Naive thymus-derived CD8-positive, alpha-beta T cell (primary cell): Measurements from ENCODE around the gene CTSA. TPM values are rescaled to one million over a fixed set of nuclear protein-coding genes. Genes with fewer than 3 reads are reported as not detected.

ENCODE experiments used
- ATAC-seq, 2 donors: fragments of 150-1000 bp; cut with Tn5 transposase in 1 of 2; sonication (Bioruptor Pico), chemical (Tn5 transposase) in 1 of 2; 1 replicate in 1 of 2; 2 replicates in 1 of 2; pipeline ENCODE4 v1.10.0; 2021; ENCODE audit warnings: mild to moderate bottlenecking in 2 of 2, moderate library complexity in 2 of 2
- POLR2A ChIA-PET: fragments of 350-600 bp; sonication (Branson Sonifier 250); formaldehyde crosslinking; loops from one replicate; lab custom pipeline; 2021; ENCODE audit warnings: antibody characterized with exemption; lab: Charles Lee
- DNase-seq, 10 donors: peaks; one replicate each; pipeline versions ENCODE4 v3.0.0 to v3.0.0-alpha.2; 2020 to 2022
- H3K27ac Mint-ChIP-seq, 10 donors: one replicate each; pipeline ENCODE4 v1.8.0; 2020 to 2022; ENCODE audit warnings: mild to moderate bottlenecking in 10 of 10, mixed read lengths in 10 of 10, moderate library complexity in 4 of 10, inconsistent platforms in 1 of 10
- H3K27me3 Mint-ChIP-seq, 5 donors: one replicate each; pipeline ENCODE4 v1.8.0; 2021 to 2022; ENCODE audit warnings: mixed read lengths in 5 of 5
- H3K36me3 Mint-ChIP-seq, 3 donors: one replicate each; pipeline ENCODE4 v1.8.0; 2020 to 2022; ENCODE audit warnings: mixed read lengths in 3 of 3, mild to moderate bottlenecking in 2 of 3, inconsistent platforms in 1 of 3
- H3K4me1 Mint-ChIP-seq, 4 donors: one replicate each; pipeline ENCODE4 v1.8.0; 2021 to 2022; ENCODE audit warnings: mixed read lengths in 4 of 4
- H3K4me3 Mint-ChIP-seq, 10 donors: one replicate each; pipeline ENCODE4 v1.8.0; 2020 to 2022; ENCODE audit warnings: mild to moderate bottlenecking in 10 of 10, mixed read lengths in 10 of 10, moderate library complexity in 6 of 10, inconsistent platforms in 1 of 10
- H3K9me3 Mint-ChIP-seq, 9 donors: one replicate each; pipeline ENCODE4 v1.8.0; 2020 to 2022; ENCODE audit warnings: mixed read lengths in 9 of 9, mild to moderate bottlenecking in 3 of 9, inconsistent platforms in 1 of 9, moderate library complexity in 1 of 9
- polyA plus RNA-seq, 3 donors: library from polyadenylated mRNA; unstranded; fragments of 300-500 nt; fragmentation: Illumina TruSeq; gene quantifications; one replicate each; pipeline ENCODE4 v1.2.3, GENCODE V29; 2021
- total RNA-seq, 8 experiments: library from RNA in 2 of 8; stranded (reverse) in 2 of 8; gene quantifications; one replicate each; pipeline ENCODE4 v1.2.3 and lab custom pipeline; 2021 to 2026

Gene CTSA
- total RNA-seq (10 to 100 TPM; 79.1 to 82.7 TPM), polyA plus RNA-seq (100 to 1,000 TPM in 1 of 3 donors, 10 to 100 TPM in 2; 79.5 to 128 (median 90.5) TPM), total RNA-seq (lab: John Stamatoyannopoulos, UW) (43.3 to 78.2 (median 60.5) reads per million in 6 experiments)

GRCh38 chr20:45890985-45891983 lies at the start of gene CTSA, which contains the start of gene NEURL2:
TSS of gene CTSA (plus strand) at chr20:45891335. CDS start at chr20:45891569, 234 bp downstream.
TSS of gene NEURL2 (minus strand) at chr20:45891208. CDS start at chr20:45890991, 217 bp downstream.
- no peaks in the 10 kb centered on the region for H3K27me3 Mint-ChIP-seq

GRCh38 chr20:45841407-45842129 lies 49.6 kb upstream of the CTSA start:
- POLR2A ChIA-PET = interaction anchor here (1.1 kb wide), 2 partner anchors 15 to 93 kb away, joined by 3 read pairs; partner anchors contain the start of gene PCIF1
- ATAC-seq = no peak
- no peaks in the 10 kb centered on the region for H3K9me3 Mint-ChIP-seq

More at GRCh38 chr20:45890985-45891983, at the start of gene CTSA, which contains the start of gene NEURL2:
- peaks cover 0 to 22% (median 2%) of the 10 kb centered on the region in 3 donors for H3K36me3 Mint-ChIP-seq
- ATAC-seq (peak; percentile 80 to 86), DNase-seq (peak; percentile 72 to 92 (median 82))
- H3K4me1 Mint-ChIP-seq = peaks cover 15 to 50% (median 43%) of the 10 kb centered on the region in 4 donors
- peak within 1 kb of the TSS; percentile 88 to 96 (median 94) for H3K27ac Mint-ChIP-seq
- POLR2A ChIA-PET = interaction anchor here (0.6 to 7.4 kb wide), 12 partner anchors 8 to 527 kb away, joined by 3 to 120 read pairs (median 6); partner anchors contain the start of genes ACOT8, PCIF1, SNX21 and ZNF335
- H3K9me3 Mint-ChIP-seq = no peaks in the 10 kb centered on the region
- H3K4me3 Mint-ChIP-seq = peak within 1 kb of the TSS; percentile 92 to 96 (median 94)

GRCh38 chr20:45842169-45842812 lies 48.8 kb upstream of the CTSA start:
- POLR2A ChIA-PET = interaction anchor here (1.1 kb wide), 1 partner anchor 93 kb away, joined by 3 read pairs; the partner anchor contains the start of gene PCIF1
- ATAC-seq (no peak), DNase-seq (no peak)
- peaks cover 0 to 12% (median 5%) of the 10 kb centered on the region in 4 donors for H3K4me1 Mint-ChIP-seq
- peak overlapping the region in 1 of 10 donors; percentile 44 for H3K27ac Mint-ChIP-seq
- no peaks in the 10 kb centered on the region for H3K27me3 Mint-ChIP-seq
- H3K36me3 Mint-ChIP-seq = peaks cover 0 to 57% (median 3%) of the 10 kb centered on the region in 3 donors
- H3K4me3 Mint-ChIP-seq = no peak overlapping the region
- H3K9me3 Mint-ChIP-seq = no peaks in the 10 kb centered on the region

More at GRCh38 chr20:45841407-45842129, 49.6 kb upstream of the CTSA start:
- Mint-ChIP-seq H3K27me3 (no peaks in the 10 kb centered on the region), H3K4me1 (peaks cover 0 to 12% (median 5%) of the 10 kb centered on the region in 4 donors), H3K36me3 (peaks cover 0 to 53% (median 3%) of the 10 kb centered on the region in 3 donors), H3K27ac (no peak overlapping the region), H3K4me3 (no peak overlapping the region)
- no peak for DNase-seq

- Mint-ChIP-seq H3K27me3 (no peaks in the 10 kb centered on the region), H3K9me3 (no peaks in the 10 kb centered on the region), H3K4me1 (peaks cover 0 to 12% (median 5%) of the 10 kb centered on the region in 4 donors), H3K27ac (peak overlapping the region in 1 of 10 donors; percentile 35), H3K4me3 (no peak overlapping the region), H3K36me3 (peaks cover 0 to 65% (median 5%) of the 10 kb centered on the region in 3 donors)
- DNase-seq (no peak), ATAC-seq (no peak)
- POLR2A ChIA-PET = no interaction called here
Measured at GRCh38 chr20:45843506-45843905, 47.6 kb upstream of the CTSA start.

GRCh38 chr20:45845452-45845851 lies 45.7 kb upstream of the CTSA start:
- H3K4me3 Mint-ChIP-seq = no peak overlapping the region
- POLR2A ChIA-PET = interaction anchor here (0.7 kb wide), 1 partner anchor 9 kb away, joined by 3 read pairs; no protein-coding TSS in a partner anchor
- ATAC-seq = no peak

DNA sequence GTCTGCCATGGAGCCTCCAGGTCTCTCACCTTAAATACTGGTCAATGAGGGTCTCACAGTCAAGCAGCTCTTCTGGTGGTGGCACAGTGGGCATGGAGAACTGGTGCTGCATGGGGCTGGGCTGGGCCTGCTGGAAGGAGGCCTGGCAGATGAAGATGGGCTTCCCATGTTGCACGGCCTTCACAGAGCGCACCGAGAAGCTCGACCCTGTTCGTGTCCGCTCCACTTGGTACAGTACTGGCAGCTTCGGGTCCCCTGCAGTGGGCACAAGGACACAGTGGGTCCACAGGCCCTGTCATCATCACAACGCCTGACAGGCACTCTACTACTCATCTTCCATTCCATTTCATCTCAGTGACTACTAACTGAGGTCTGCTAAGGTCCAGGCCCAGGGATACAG lies 42.7 kb upstream of the CTSA start:
- H3K4me1 Mint-ChIP-seq = peaks cover 1 to 12% (median 5%) of the 10 kb centered on the region in 4 donors
- H3K9me3 Mint-ChIP-seq = no peaks in the 10 kb centered on the region
- H3K36me3 Mint-ChIP-seq = peaks cover 0 to 80% (median 21%) of the 10 kb centered on the region in 3 donors
- no peak overlapping the region for H3K4me3 Mint-ChIP-seq
- no peak for ATAC-seq
- H3K27ac Mint-ChIP-seq = peak overlapping the region in 1 of 10 donors; percentile 79
- no peak for DNase-seq
- POLR2A ChIA-PET = interaction anchor here (0.9 kb wide), 1 partner anchor 14 kb away, joined by 4 read pairs; no protein-coding TSS in a partner anchor
- no peaks in the 10 kb centered on the region for H3K27me3 Mint-ChIP-seq

More at GRCh38 chr20:45845452-45845851, 45.7 kb upstream of the CTSA start:
- DNase-seq = no peak
- Mint-ChIP-seq H3K27ac (no peak overlapping the region), H3K36me3 (peaks cover 0 to 78% (median 9%) of the 10 kb centered on the region in 3 donors), H3K4me1 (peaks cover 1 to 12% (median 8%) of the 10 kb centered on the region in 4 donors), H3K9me3 (no peaks in the 10 kb centered on the region), H3K27me3 (no peaks in the 10 kb centered on the region)

DNA sequence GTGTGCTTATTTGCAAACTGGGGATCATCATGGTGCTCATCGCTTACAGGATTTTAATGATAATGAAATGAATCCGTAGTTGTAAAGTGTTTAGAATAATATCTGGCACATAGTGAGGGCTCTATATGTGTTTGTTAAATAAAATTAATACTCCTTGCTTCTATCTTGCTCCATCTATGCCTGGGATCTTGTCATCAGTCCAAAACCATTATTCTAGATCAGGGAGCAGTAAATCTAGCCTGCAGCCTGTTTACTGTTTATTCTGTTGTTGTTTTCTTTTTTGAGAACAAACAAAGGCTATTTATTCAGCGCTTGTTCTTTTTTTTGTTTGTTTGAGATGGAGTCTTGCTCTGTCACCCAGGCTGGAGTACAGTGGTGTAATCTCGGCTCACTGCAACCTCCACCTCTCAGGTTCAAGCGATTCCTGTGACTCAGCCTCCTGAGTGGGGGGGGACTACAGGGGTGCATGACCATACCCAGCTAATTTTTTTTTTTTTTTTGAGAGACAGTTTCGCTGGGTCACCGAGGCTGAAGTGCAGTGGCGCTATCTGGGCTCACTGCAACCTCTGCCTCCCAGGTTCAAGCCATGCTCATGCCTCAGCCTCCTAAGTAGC lies 42.1 kb upstream of the CTSA start:
- H3K27ac Mint-ChIP-seq = peak overlapping the region in 3 of 10 donors; percentile 5 to 79 (median 37)
- H3K27me3 Mint-ChIP-seq = no peaks in the 10 kb centered on the region
- peaks cover 1 to 14% (median 11%) of the 10 kb centered on the region in 4 donors for H3K4me1 Mint-ChIP-seq
- peaks cover 0 to 81% (median 23%) of the 10 kb centered on the region in 3 donors for H3K36me3 Mint-ChIP-seq
- DNase-seq (no peak), ATAC-seq (no peak)
- POLR2A ChIA-PET = interaction anchor here (0.9 kb wide), 1 partner anchor 15 kb away, joined by 4 read pairs; no protein-coding TSS in a partner anchor
- no peaks in the 10 kb centered on the region for H3K9me3 Mint-ChIP-seq
- H3K4me3 Mint-ChIP-seq = no peak overlapping the region

- H3K4me1 Mint-ChIP-seq = peaks cover 4 to 25% (median 19%) of the 10 kb centered on the region in 4 donors
- no peak overlapping the region for H3K27ac Mint-ChIP-seq
- H3K9me3 Mint-ChIP-seq = no peaks in the 10 kb centered on the region
- peaks cover 0 to 76% (median 23%) of the 10 kb centered on the region in 3 donors for H3K36me3 Mint-ChIP-seq
- H3K27me3 Mint-ChIP-seq = no peaks in the 10 kb centered on the region
- H3K4me3 Mint-ChIP-seq = no peak overlapping the region
- DNase-seq (no peak), ATAC-seq (no peak)
- POLR2A ChIA-PET = no interaction called here
Measured at GRCh38 chr20:45850238-45850637, 40.9 kb upstream of the CTSA start.

DNA sequence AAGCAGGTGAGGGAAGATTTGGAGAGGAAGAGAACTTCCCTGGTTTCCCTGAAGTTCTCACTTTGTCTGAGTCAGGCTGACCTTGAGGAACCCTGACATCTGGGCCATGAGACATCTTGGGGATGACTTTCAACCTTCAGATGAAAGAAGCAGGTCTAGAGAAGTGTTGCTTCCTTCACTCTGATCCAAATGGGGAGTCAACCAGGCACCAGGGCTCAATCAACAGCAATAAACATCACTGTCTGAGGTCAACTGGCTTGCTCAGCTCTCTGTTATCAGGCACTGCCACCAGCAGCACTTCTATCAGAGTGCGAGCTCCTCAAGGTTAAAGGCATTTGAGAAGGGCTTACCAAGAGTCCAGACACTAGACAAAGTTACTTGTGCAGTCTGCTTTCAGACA lies 40.2 kb upstream of the CTSA start:
- H3K4me1 Mint-ChIP-seq = peaks cover 6 to 30% (median 22%) of the 10 kb centered on the region in 4 donors
- H3K9me3 Mint-ChIP-seq = no peaks in the 10 kb centered on the region
- peak overlapping the region in 1 of 10 donors; percentile 15 for H3K4me3 Mint-ChIP-seq
- DNase-seq = no peak
- no peaks in the 10 kb centered on the region for H3K27me3 Mint-ChIP-seq
- H3K36me3 Mint-ChIP-seq = peaks cover 0 to 69% (median 23%) of the 10 kb centered on the region in 3 donors
- H3K27ac Mint-ChIP-seq = no peak overlapping the region
- no peak for ATAC-seq
- POLR2A ChIA-PET = interaction anchor here (0.6 kb wide), 1 partner anchor 39 kb away, joined by 3 read pairs; no protein-coding TSS in a partner anchor

GRCh38 chr20:45851501-45851900 lies 39.6 kb upstream of the CTSA start:
- H3K27ac Mint-ChIP-seq = no peak overlapping the region

GRCh38 chr20:45852326-45852725 lies 38.8 kb upstream of the CTSA start:
- POLR2A ChIA-PET = interaction anchor here (0.7 kb wide), 1 partner anchor 13 kb away, joined by 4 read pairs; no protein-coding TSS in a partner anchor
- H3K4me3 Mint-ChIP-seq = peak overlapping the region in 1 of 10 donors; percentile 29
- H3K36me3 Mint-ChIP-seq = peaks cover 0 to 58% (median 21%) of the 10 kb centered on the region in 3 donors
- H3K27ac Mint-ChIP-seq = peak overlapping the region in 2 of 10 donors; percentile 21 to 72
- no peaks in the 10 kb centered on the region for H3K27me3 Mint-ChIP-seq
- ATAC-seq (no peak), DNase-seq (no peak)
- H3K4me1 Mint-ChIP-seq = peaks cover 8 to 40% (median 34%) of the 10 kb centered on the region in 4 donors
- H3K9me3 Mint-ChIP-seq = no peaks in the 10 kb centered on the region

More at GRCh38 chr20:45851501-45851900, 39.6 kb upstream of the CTSA start:
- POLR2A ChIA-PET = interaction anchor here (0.7 kb wide), 1 partner anchor 13 kb away, joined by 4 read pairs; no protein-coding TSS in a partner anchor
- ATAC-seq = no peak
- DNase-seq = no peak
- Mint-ChIP-seq H3K4me3 (peak overlapping the region in 1 of 10 donors; percentile 20), H3K4me1 (peaks cover 6 to 36% (median 28%) of the 10 kb centered on the region in 4 donors), H3K27me3 (no peaks in the 10 kb centered on the region), H3K36me3 (peaks cover 0 to 63% (median 22%) of the 10 kb centered on the region in 3 donors), H3K9me3 (no peaks in the 10 kb centered on the region)
